HEK293 (cell line): ENCODE data around the gene CHST3.

Source experiments
- GFI1B ChIP-seq: fragments of 450-650 bp; formaldehyde crosslinking; IDR thresholded peaks from 2 replicates; pipeline ENCODE4 v1.5.1; 2016; ENCODE audit warnings: missing biosample characterization, missing genetic modification characterization
- GLIS2 ChIP-seq: fragments of 450-650 bp; formaldehyde crosslinking; IDR thresholded peaks from 2 replicates; pipeline ENCODE4 v1.5.1; 2016; ENCODE audit warnings: missing biosample characterization, missing genetic modification characterization
- HOXC10 ChIP-seq: sonication (generic); formaldehyde crosslinking; IDR thresholded peaks from 2 replicates; pipeline ENCODE4 v1.8.1; 2023; ENCODE audit warnings: mild to moderate bottlenecking, missing genetic modification reagents
- OSR2 ChIP-seq: fragments of 450-650 bp; formaldehyde crosslinking; IDR thresholded peaks from 2 replicates; pipeline ENCODE4 v1.5.1; 2016; ENCODE audit warnings: missing biosample characterization, missing genetic modification characterization
- SETDB1 ChIP-seq: IDR thresholded peaks from one replicate; pipeline ENCODE4 v1.6.1; 2017; ENCODE audit warnings: mild to moderate bottlenecking, low read length, moderate library complexity, mixed read lengths; ENCODE audit not compliant: insufficient read length
- WT1 ChIP-seq: fragments of 450-650 bp; formaldehyde crosslinking; IDR thresholded peaks from 2 replicates; pipeline ENCODE4 v1.5.1; 2016; ENCODE audit warnings: missing biosample characterization, missing genetic modification characterization
- ZBTB49 ChIP-seq: fragments of 450-650 bp; formaldehyde crosslinking; IDR thresholded peaks from 2 replicates; pipeline ENCODE4 v1.5.1; 2016; ENCODE audit warnings: missing biosample characterization, missing genetic modification characterization, low read depth
- ZFHX2 ChIP-seq: fragments of 450-650 bp; formaldehyde crosslinking; conservative IDR thresholded peaks from 2 replicates; pipeline ENCODE4 v1.5.1; 2016; ENCODE audit warnings: missing biosample characterization, missing genetic modification characterization
- ZFP3 ChIP-seq: fragments of 450-650 bp; formaldehyde crosslinking; IDR thresholded peaks from 2 replicates; pipeline ENCODE4 v1.5.1; 2016; ENCODE audit warnings: low read depth, missing biosample characterization, missing genetic modification characterization
- ZFP37 ChIP-seq: fragments of 450-650 bp; formaldehyde crosslinking; IDR thresholded peaks from 2 replicates; pipeline ENCODE4 v1.5.1; 2016; ENCODE audit warnings: missing biosample characterization, missing genetic modification characterization
- ZNF133 ChIP-seq: fragments of 450-650 bp; formaldehyde crosslinking; IDR thresholded peaks from 2 replicates; pipeline ENCODE4 v1.5.1; 2016; ENCODE audit warnings: missing biosample characterization, missing genetic modification characterization
- ZNF202 ChIP-seq: fragments of 450-650 bp; formaldehyde crosslinking; IDR thresholded peaks from 2 replicates; pipeline ENCODE4 v1.5.1; 2016; ENCODE audit warnings: missing biosample characterization, missing genetic modification characterization, borderline replicate concordance
- ZNF221 ChIP-seq: fragments of 450-650 bp; formaldehyde crosslinking; IDR thresholded peaks from 2 replicates; pipeline ENCODE4 v1.5.1; 2017; ENCODE audit warnings: missing biosample characterization, missing genetic modification characterization, borderline replicate concordance
- ZNF335 ChIP-seq: fragments of 450-650 bp; formaldehyde crosslinking; conservative IDR thresholded peaks from 2 replicates; pipeline ENCODE4 v1.5.1; 2016; ENCODE audit warnings: missing biosample characterization, missing genetic modification characterization
- ZNF521 ChIP-seq: fragments of 450-650 bp; formaldehyde crosslinking; IDR thresholded peaks from 2 replicates; pipeline ENCODE4 v1.5.1; 2017; ENCODE audit warnings: missing biosample characterization, mild to moderate bottlenecking, missing genetic modification characterization
- ZNF600 ChIP-seq: fragments of 450-650 bp; formaldehyde crosslinking; IDR thresholded peaks from 2 replicates; pipeline ENCODE4 v1.5.1; 2016; ENCODE audit warnings: missing biosample characterization, missing genetic modification characterization
- ZNF626 ChIP-seq: fragments of 450-650 bp; sonication (Bioruptor Pico); formaldehyde crosslinking; IDR thresholded peaks from 2 replicates; pipeline ENCODE4 v1.5.1; 2018; ENCODE audit warnings: missing biosample characterization, missing genetic modification characterization, inconsistent platforms
- ZNF639 ChIP-seq: fragments of 450-650 bp; formaldehyde crosslinking; IDR thresholded peaks from 2 replicates; pipeline ENCODE4 v1.5.1; 2016; ENCODE audit warnings: missing biosample characterization, missing genetic modification characterization
- ZNF707 ChIP-seq: fragments of 450-650 bp; formaldehyde crosslinking; IDR thresholded peaks from 2 replicates; pipeline ENCODE4 v1.5.1; 2016; ENCODE audit warnings: missing biosample characterization, missing genetic modification characterization
- TF ChIP-seq, protein P1 (sequence below): fragments of 450-650 bp; formaldehyde crosslinking; IDR thresholded peaks from 2 replicates; pipeline ENCODE4 v1.5.1; 2017; ENCODE audit warnings: missing biosample characterization, missing genetic modification characterization
- TF ChIP-seq, protein P2 (sequence below): fragments of 450-650 bp; formaldehyde crosslinking; IDR thresholded peaks from 2 replicates; pipeline ENCODE4 v1.5.1; 2016; ENCODE audit warnings: missing biosample characterization, missing genetic modification characterization

The CHST3 gene

GRCh38 chr10:71975871-71976725 lies 11.9 kb downstream of the CHST3 start (continued):
- TF ChIP-seq ZBTB49 (tag by site-specific recombination) (no peak), ZNF221 (tag by site-specific recombination) (no peak), ZNF707 (no peak), ZFP3 (tag by site-specific recombination) (no peak), ZNF626 (tag by site-specific recombination) (no peak), ZNF335 (tag by site-specific recombination) (peak; percentile 59; the same call in 1 of the 2 replicates), SETDB1 (no peak), ZNF521 (tag by site-specific recombination) (no peak), ZNF600 (tag by site-specific recombination) (peak; percentile 92), ZNF639 (tag by site-specific recombination) (no peak), GLIS2 (tag by site-specific recombination) (peak; percentile 31; the same call in 1 of the 2 replicates), ZNF202 (tag by site-specific recombination) (no peak), ZFHX2 (tag by site-specific recombination) (0 out of 2 replicates have a peak, but pooled peaks have one; percentile 8), OSR2 (no peak), ZFP37 (tag by site-specific recombination) (no peak), ZNF133 (tag by site-specific recombination) (no peak), WT1 (tag by site-specific recombination) (no peak), GFI1B (tag by site-specific recombination) (no peak), HOXC10 (CRISPR knock-in tag) (no peak)
- TF ChIP-seq, protein P1, sequence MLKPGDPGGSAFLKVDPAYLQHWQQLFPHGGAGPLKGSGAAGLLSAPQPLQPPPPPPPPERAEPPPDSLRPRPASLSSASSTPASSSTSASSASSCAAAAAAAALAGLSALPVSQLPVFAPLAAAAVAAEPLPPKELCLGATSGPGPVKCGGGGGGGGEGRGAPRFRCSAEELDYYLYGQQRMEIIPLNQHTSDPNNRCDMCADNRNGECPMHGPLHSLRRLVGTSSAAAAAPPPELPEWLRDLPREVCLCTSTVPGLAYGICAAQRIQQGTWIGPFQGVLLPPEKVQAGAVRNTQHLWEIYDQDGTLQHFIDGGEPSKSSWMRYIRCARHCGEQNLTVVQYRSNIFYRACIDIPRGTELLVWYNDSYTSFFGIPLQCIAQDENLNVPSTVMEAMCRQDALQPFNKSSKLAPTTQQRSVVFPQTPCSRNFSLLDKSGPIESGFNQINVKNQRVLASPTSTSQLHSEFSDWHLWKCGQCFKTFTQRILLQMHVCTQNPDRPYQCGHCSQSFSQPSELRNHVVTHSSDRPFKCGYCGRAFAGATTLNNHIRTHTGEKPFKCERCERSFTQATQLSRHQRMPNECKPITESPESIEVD (tag by site-specific recombination) = no peak
- TF ChIP-seq, protein P2, sequence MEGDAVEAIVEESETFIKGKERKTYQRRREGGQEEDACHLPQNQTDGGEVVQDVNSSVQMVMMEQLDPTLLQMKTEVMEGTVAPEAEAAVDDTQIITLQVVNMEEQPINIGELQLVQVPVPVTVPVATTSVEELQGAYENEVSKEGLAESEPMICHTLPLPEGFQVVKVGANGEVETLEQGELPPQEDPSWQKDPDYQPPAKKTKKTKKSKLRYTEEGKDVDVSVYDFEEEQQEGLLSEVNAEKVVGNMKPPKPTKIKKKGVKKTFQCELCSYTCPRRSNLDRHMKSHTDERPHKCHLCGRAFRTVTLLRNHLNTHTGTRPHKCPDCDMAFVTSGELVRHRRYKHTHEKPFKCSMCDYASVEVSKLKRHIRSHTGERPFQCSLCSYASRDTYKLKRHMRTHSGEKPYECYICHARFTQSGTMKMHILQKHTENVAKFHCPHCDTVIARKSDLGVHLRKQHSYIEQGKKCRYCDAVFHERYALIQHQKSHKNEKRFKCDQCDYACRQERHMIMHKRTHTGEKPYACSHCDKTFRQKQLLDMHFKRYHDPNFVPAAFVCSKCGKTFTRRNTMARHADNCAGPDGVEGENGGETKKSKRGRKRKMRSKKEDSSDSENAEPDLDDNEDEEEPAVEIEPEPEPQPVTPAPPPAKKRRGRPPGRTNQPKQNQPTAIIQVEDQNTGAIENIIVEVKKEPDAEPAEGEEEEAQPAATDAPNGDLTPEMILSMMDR = no peak
